ENCODE measurements around the gene TGM2.

- no peak for TF ChIP-seq POLR2A (IDR thresholded peaks at IDR 0.05; ENCODE audit: low read depth)
- no peak for TF ChIP-seq CTCF (IDR thresholded peaks at IDR 0.05)
- no peak for TF ChIP-seq POLR2AphosphoS5 (IDR thresholded peaks at IDR 0.05)
Observed at GRCh38 chr20:38082894-38083293, 82.2 kb downstream of the TGM2 start.

Data from esophagus muscularis mucosa (tissue), 3 donors.